B cell (primary cell): Measurements from ENCODE around the gene APPBP2. TPM values are rescaled to one million over a fixed set of nuclear protein-coding genes. Genes with fewer than 3 reads are reported as not detected.

ENCODE experiments used
- ATAC-seq: fragments of 200-7000 bp; cut with Tn5 transposase; one replicate; pipeline ENCODE4 v1.10.0; 2021; ENCODE audit warnings: low read depth, mild to moderate bottlenecking, moderate number of reproducible peaks, moderate library complexity
- CTCF ChIA-PET: fragments of 350-600 bp; sonication (Branson Sonifier 250); formaldehyde crosslinking; loops from one replicate; lab custom pipeline; 2021; ENCODE audit warnings: antibody characterized with exemption, inconsistent platforms; lab: Charles Lee
- POLR2A ChIA-PET: fragments of 350-600 bp; sonication (Branson Sonifier 250); formaldehyde crosslinking; loops from one replicate; lab custom pipeline; 2021; ENCODE audit warnings: antibody characterized with exemption; lab: Charles Lee
- DNase-seq: peaks from one replicate; pipeline ENCODE4 v3.0.0; 2013
- H2AFZ ChIP-seq: 2 replicates; pipeline ENCODE4 v1.6.1; 2012; ENCODE audit warnings: mild to moderate bottlenecking, low read depth, low read length; ENCODE audit not compliant: insufficient read depth, poor library complexity, severe bottlenecking
- H3K27ac ChIP-seq, 2 donors: 1 replicate in 1 of 2; 2 replicates in 1 of 2; pipeline ENCODE4 v1.5.1; 2012 to 2013; ENCODE audit warnings: low read length in 2 of 2, mild to moderate bottlenecking in 2 of 2, moderate library complexity in 1 of 2
- H3K27me3 ChIP-seq, 4 experiments: fragments of 200-600 bp in 1 of 4; sonication (generic) in 1 of 4; replicated peaks in 1 of 4; 1 replicate in 2 of 4; 2 replicates in 2 of 4; pipeline versions ENCODE4 v1.6.1 to v1.7.0; 2013 to 2016; ENCODE audit warnings: low read length in 3 of 4, mild to moderate bottlenecking in 2 of 4, mixed read lengths in 1 of 4, moderate library complexity in 1 of 4; ENCODE audit not compliant: insufficient read depth in 4 of 4, control insufficient read depth in 3 of 4; ENCODE audit errors: control extremely low read depth in 1 of 4
- H3K36me3 ChIP-seq, 2 experiments: replicated peaks in 1 of 2; 1 replicate in 1 of 2; 2 replicates in 1 of 2; pipeline versions ENCODE4 v1.6.1 to v1.7.1; 2013; ENCODE audit warnings: low read length in 1 of 2; ENCODE audit not compliant: insufficient read depth in 2 of 2, control insufficient read depth in 1 of 2; ENCODE audit errors: control extremely low read depth in 1 of 2, extremely low read depth in 1 of 2
- H3K4me1 ChIP-seq, 2 donors: fragments of 200-600 bp in 1 of 2; sonication (generic) in 1 of 2; 1 replicate in 1 of 2; 2 replicates in 1 of 2; pipeline versions ENCODE4 v1.5.1 to v1.6.1; 2013 to 2017; ENCODE audit warnings: low read length in 2 of 2; ENCODE audit not compliant: control insufficient read depth in 2 of 2, insufficient read depth in 2 of 2
- H3K4me2 ChIP-seq: replicated peaks from 2 replicates; pipeline ENCODE3; 2012; ENCODE audit warnings: mild to moderate bottlenecking, low read depth, low read length; ENCODE audit not compliant: poor library complexity, severe bottlenecking
- H3K4me3 ChIP-seq, 5 experiments: fragments of 200-600 bp in 1 of 5; sonication (generic) in 1 of 5; 1 replicate in 3 of 5; 2 replicates in 2 of 5; pipeline versions ENCODE4 v1.5.1 to v1.7.0; 2011 to 2016; ENCODE audit warnings: low read length in 4 of 5, mild to moderate bottlenecking in 4 of 5, low read depth in 2 of 5, control low read depth in 1 of 5, moderate library complexity in 1 of 5; ENCODE audit not compliant: insufficient read depth in 1 of 5; ENCODE audit errors: control extremely low read depth in 1 of 5, extremely low read depth in 1 of 5
- H3K79me2 ChIP-seq: fragments of 200-600 bp; sonication (generic); one replicate; pipeline ENCODE4 v1.6.0; 2016; ENCODE audit warnings: low read length; ENCODE audit not compliant: control insufficient read depth, insufficient read depth
- H3K9ac ChIP-seq: fragments of 200-600 bp; sonication (generic); 2 replicates; pipeline ENCODE4 v1.6.1; 2017; ENCODE audit warnings: mild to moderate bottlenecking, low read length, moderate library complexity
- H3K9me3 ChIP-seq, 3 donors: one replicate each; pipeline versions ENCODE4 v1.6.1 to v1.7.1; 2013; ENCODE audit warnings: low read length in 2 of 3; ENCODE audit not compliant: control insufficient read depth in 2 of 3, insufficient read depth in 1 of 3; ENCODE audit errors: control extremely low read depth in 1 of 3
- H4K20me1 ChIP-seq: 2 replicates; pipeline ENCODE4 v1.6.0; 2012; ENCODE audit warnings: mild to moderate bottlenecking, low read length; ENCODE audit not compliant: insufficient read depth, control insufficient read depth, poor library complexity, severe bottlenecking
- H3K27ac Mint-ChIP-seq: one replicate; pipeline ENCODE4 v1.8.0; 2021; ENCODE audit warnings: mixed read lengths
- H3K27me3 Mint-ChIP-seq: one replicate; pipeline ENCODE4 v1.8.0; 2021; ENCODE audit warnings: mixed read lengths
- H3K4me1 Mint-ChIP-seq: one replicate; pipeline ENCODE4 v1.8.0; 2021; ENCODE audit warnings: mixed read lengths
- H3K4me3 Mint-ChIP-seq: one replicate; pipeline ENCODE4 v1.8.0; 2021; ENCODE audit warnings: mixed read lengths
- H3K9me3 Mint-ChIP-seq: one replicate; pipeline ENCODE4 v1.8.0; 2022; ENCODE audit warnings: mixed read lengths; ENCODE audit not compliant: insufficient read depth
- CTCF ChIP-seq: fragments of 200-600 bp; IDR thresholded peaks from one replicate; pipeline ENCODE4 v1.8.0; 2022; ENCODE audit warnings: antibody characterized with exemption, mild to moderate bottlenecking
- EZH2 ChIP-seq: IDR thresholded peaks from 2 replicates; pipeline ENCODE4 v1.6.1; 2012; ENCODE audit warnings: borderline replicate concordance, low read depth, mild to moderate bottlenecking, moderate library complexity, low read length; ENCODE audit not compliant: insufficient read depth, poor library complexity, severe bottlenecking
- WGBS: methylation state at CpG from one replicate; pipeline ENCODE4 v1.1.5; 2013; ENCODE audit warnings: missing lambda C conversion rate; ENCODE audit not compliant: insufficient coverage; 5-methylcytosine and 5-hydroxymethylcytosine counted together
- intact Hi-C: fragments of 100-400 bp; cut with micrococcal nuclease; formaldehyde crosslinking; loops from one replicate; pipeline ENCODE4 v1.10.0; 2022
- polyA plus RNA-seq: library from polyadenylated mRNA; depleted of rRNA; stranded (reverse); fragments of >200 nt; gene quantifications from 2 replicates; pipeline ENCODE4 v1.2.3, GENCODE V29; 2012
- total RNA-seq, 2 donors: library from RNA; stranded (reverse); fragments of 120-200 nt in 1 of 2; gene quantifications; 1 replicate in 1 of 2; 2 replicates in 1 of 2; pipeline versions ENCODE4 v1.2.3 to v1.2.4, GENCODE V29; 2013 to 2022

Gene APPBP2
- total and polyA plus RNA-seq, 2 donors (not counting 1 experiment from before 2014, with no cell fraction given): 6.3 to 38.8 TPM

- Histone ChIP-seq H3K36me3 (peaks cover 8 to 20% of the 10 kb centered on the region in 2 experiments), H3K27me3 (no peaks in the 10 kb centered on the region), H3K9ac (no peak overlapping the region), H3K79me2 (no peaks in the 10 kb centered on the region), H3K4me3 (no peak overlapping the region), H3K9me3 (no peaks in the 10 kb centered on the region), H4K20me1 (no peaks in the 10 kb centered on the region), H3K4me2 (no peak overlapping the region), H3K27ac (no peak overlapping the region), H3K4me1 (no peaks in the 10 kb centered on the region), H2AFZ (no peak overlapping the region)
- 100% methylated on average over 3 of the region's 8 CpGs for WGBS
- DNase-seq (no peak), ATAC-seq (no peak)
- CTCF ChIA-PET: no interaction called here
- no peak overlapping the region for H3K27ac Mint-ChIP-seq
- no peaks in the 10 kb centered on the region for H3K27me3 Mint-ChIP-seq
- H3K4me1 Mint-ChIP-seq: peaks cover 2% of the 10 kb centered on the region
- H3K4me3 Mint-ChIP-seq: no peak overlapping the region
- no peaks in the 10 kb centered on the region for H3K9me3 Mint-ChIP-seq
- intact Hi-C loops: no loop called here
- POLR2A ChIA-PET: interaction anchor here (0.6 kb wide), 1 partner anchor 10 kb away, joined by 5 read pairs; no protein-coding TSS in a partner anchor
- TF ChIP-seq CTCF (no peak), EZH2 (no peak)
Measured at GRCh38 chr17:60447375-60447774, 78.7 kb downstream of the APPBP2 start.

GRCh38 chr17:60445144-60445543 lies 80.9 kb downstream of the APPBP2 start:
- Mint-ChIP-seq H3K27me3 (no peaks in the 10 kb centered on the region), H3K27ac (no peak overlapping the region), H3K4me3 (no peak overlapping the region), H3K4me1 (peaks cover 2% of the 10 kb centered on the region), H3K9me3 (no peaks in the 10 kb centered on the region)
- Histone ChIP-seq H3K9ac (no peak overlapping the region), H3K27me3 (no peaks in the 10 kb centered on the region), H4K20me1 (no peaks in the 10 kb centered on the region), H3K4me3 (no peak overlapping the region), H2AFZ (no peak overlapping the region), H3K4me1 (no peaks in the 10 kb centered on the region), H3K36me3 (peaks cover 8 to 12% of the 10 kb centered on the region in 2 experiments), H3K79me2 (no peaks in the 10 kb centered on the region), H3K4me2 (no peak overlapping the region), H3K9me3 (no peaks in the 10 kb centered on the region), H3K27ac (no peak overlapping the region)
- DNase-seq (no peak), ATAC-seq (no peak)
- intact Hi-C loops: no loop called here
- no peak for TF ChIP-seq EZH2
- TF ChIP-seq CTCF: no peak
- CTCF ChIA-PET: interaction anchor here (0.8 to 1.0 kb wide), 2 partner anchors 24 to 260 kb away, joined by 3 read pairs; no protein-coding TSS in a partner anchor
- POLR2A ChIA-PET: no interaction called here
